HG02981 (cell line): ENCODE measurements around the gene ITGAX.

Source experiments
- ATAC-seq: cut with Tn5 transposase; IDR thresholded peaks from one replicate; pipeline ENCODE4 v1.9.1; 2021; ENCODE audit warnings: mild to moderate bottlenecking, moderate library complexity; ENCODE audit not compliant: unreplicated experiment

ITGAX gene

GRCh38 chr16:31347445-31347844, 7.5 kb upstream of the ITGAX start:
- ATAC-seq, result no peak

- no peak for ATAC-seq
Measured at GRCh38 chr16:31348579-31348978, 6.4 kb upstream of the ITGAX start.

DNA sequence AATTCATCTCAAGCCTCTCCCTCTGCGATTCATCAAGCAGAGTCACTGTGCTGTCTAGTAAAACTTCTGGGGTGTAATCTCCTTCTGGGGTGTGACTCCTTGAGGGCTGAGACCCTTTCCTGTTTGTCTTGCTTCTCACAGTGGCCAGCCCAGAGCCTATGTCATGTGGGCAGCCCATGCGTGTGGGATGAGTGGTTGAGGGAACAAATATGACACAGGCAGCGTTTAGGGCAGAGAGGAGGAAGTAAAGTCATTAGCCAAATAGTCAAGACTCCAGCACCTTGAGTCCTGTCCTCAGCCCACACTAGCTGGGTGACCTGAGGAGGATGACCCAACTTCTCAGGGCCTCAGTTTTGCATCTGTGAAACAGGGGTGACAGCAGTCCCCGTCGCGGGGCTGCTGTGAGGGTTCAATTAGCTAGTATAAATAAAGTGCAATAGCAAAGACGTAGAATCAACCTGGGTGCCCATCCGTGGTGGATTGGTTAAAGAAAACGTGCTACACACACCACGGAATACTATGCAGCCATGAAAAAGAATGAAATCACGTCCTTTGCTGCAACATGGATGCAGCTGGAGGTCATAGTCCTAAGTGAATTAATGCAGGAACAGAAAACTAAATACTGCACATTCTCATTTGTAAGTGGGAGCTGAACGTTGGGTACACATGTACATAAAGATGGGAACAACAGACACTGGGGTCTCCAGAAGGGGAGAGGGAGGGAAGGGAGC, 4.5 kb upstream of the ITGAX start:
- no peak for ATAC-seq

- no peak for ATAC-seq
Measured at GRCh38 chr16:31351246-31351941, 3.6 kb upstream of the ITGAX start.

DNA sequence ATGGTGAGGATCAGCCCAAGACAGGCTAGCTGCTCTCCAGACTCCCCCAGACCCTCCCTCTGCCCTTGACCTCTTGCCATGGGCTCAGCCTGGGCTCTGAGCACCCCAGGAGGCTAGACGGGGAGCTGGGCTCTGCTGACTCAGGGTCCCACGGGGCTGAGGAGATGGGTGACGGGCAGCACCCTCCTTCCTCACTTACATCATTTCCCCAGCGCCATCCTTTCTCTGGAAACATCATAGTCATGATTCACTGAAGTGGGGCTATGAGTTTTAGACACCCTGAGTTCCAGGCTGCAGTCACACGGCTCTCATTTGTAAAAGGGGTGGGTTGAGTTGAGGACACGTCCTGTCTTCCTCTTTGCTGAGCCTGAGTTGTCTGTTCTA, 3.0 kb upstream of the ITGAX start:
- no peak for ATAC-seq

DNA sequence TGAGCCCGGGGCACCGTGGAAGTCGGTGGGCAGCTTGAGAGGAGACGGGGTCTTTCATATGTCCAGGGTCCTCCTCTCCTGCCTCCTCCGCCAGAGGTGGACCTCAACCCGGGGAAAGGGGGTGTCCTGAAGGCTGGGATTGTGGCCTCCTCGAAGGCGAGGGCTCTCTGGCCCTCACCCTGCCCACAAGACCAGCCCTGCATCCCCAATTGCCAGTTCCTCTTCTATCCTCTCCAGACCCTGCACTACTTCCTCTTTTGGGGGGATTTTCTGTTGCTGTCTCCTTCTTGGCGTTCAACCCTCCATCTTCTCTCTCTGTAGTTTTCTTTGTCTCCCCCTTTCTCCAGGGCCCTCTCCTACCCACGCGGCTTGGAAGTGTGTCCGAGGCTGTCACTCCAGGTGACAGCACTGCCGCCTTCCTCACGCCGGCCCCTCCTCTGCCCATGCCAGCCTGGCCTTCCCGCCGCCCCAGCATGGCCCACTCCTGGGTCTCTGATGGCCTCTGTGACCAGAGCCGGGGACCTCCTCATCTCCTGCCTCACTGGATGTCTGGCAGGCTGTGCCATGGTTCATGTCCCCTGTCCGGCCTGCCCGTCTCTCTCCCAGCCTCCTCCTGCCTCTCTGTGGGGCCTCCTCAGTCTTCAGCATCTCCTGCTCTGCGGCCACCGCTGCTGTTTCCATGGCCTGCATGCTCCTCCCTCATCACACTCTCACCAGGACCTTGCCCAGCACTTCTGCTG, 2.4 kb upstream of the ITGAX start:
- no peak for ATAC-seq

- ATAC-seq, result no peak
Measured at GRCh38 chr16:31355431-31356100, 590 bp downstream of the ITGAX start.

GRCh38 chr16:31356566-31357323, 1.8 kb downstream of the ITGAX start:
- no peak for ATAC-seq

- ATAC-seq, result no peak
Measured at GRCh38 chr16:31357324-31358109, 2.5 kb downstream of the ITGAX start.

DNA sequence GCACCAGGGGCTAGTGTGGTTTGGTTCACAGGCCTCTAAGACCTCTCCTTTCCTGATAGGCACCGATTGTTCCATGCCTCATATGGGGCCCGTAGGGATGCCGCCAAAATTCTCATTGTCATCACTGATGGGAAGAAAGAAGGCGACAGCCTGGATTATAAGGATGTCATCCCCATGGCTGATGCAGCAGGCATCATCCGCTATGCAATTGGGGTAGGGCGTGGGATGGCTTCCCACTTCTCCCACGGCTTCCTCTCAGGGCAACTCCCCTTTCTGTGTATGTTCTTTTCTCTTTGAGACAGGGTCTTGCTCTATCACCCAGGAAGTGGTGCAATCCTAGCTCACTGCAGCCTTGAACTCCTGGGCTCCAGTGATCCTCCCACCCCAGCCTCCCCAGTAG, 5.3 kb downstream of the ITGAX start:
- no peak for ATAC-seq

DNA sequence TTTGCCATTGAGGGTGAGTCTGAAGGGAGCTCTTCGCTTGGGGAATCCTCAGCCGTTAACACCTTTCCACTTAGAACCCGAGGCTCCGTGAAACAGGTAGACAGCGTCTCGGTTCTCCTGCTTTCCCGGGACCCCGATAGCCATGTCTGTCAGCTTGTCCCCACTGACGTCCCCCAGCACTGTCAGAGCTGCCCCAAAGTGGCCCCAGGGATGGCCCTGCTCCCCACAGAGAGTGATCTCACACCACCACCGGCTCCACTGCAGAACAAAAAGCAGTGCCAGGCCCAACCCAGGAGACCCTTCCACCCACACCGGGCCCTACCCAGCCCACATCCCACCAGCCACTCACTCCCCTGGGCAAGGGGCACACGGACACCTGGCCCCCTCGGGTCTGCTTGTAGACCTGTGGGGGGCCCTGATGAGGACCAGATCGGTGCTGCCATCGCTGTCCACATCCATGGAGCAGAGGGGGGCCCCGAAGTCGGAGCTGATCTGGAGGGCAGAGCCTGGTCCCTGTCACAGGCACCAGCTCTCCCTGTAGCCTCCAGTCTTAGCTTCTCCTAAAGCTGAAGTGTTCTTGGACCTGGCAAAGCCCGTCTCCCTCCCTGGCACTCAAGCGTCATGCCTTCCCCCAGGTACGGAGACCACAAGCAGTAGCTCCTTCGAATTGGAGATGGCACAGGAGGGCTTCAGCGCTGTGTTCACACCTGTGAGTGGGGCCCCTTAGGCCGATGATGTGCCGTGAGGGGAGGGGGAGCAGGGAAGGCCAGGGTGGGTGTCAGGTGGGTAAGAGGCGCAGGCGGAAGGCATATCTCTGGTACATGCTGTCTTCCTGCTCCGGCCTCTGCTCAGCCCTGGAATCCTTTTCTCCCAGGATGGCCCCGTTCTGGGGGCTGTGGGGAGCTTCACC, 6.5 kb downstream of the ITGAX start:
- ATAC-seq, result no peak

DNA sequence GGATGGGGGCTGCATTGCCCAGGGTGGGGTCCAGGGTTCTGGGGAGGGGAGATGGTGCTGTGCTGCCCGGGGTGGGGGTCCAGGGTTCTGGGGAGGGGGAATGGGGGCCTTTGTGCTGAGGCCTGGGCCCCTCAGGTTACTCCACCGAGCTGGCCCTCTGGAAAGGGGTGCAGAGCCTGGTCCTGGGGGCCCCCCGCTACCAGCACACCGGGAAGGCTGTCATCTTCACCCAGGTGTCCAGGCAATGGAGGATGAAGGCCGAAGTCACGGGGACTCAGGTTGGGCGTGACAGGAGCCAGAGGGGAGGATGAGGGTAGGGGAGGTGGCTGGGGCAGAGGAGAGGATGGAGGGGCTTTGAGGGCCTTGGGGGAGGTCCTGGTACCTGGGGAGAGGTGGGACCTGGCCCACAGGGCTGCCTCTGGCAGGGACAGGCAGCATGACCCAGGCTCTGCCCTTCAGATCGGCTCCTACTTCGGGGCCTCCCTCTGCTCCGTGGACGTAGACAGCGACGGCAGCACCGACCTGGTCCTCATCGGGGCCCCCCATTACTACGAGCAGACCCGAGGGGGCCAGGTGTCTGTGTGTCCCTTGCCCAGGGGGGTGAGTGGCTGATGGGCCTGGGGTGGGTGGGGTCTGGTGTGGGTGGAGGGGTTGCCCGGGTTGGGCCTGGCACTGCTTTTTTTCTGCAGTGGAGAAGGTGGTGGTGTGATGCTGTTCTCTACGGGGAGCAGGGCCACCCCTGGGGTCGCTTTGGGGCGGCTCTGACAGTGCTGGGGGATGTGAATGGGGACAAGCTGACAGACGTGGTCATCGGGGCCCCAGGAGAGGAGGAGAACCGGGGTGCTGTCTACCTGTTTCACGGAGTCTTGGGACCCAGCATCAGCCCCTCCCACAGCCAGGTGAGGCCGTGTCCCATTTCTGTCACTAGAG, 7.8 kb downstream of the ITGAX start:
- ATAC-seq, result no peak

- no peak for ATAC-seq
Measured at GRCh38 chr16:31363721-31364120, 8.7 kb downstream of the ITGAX start.

GRCh38 chr16:31364421-31364820, 9.4 kb downstream of the ITGAX start:
- ATAC-seq, result no peak

DNA sequence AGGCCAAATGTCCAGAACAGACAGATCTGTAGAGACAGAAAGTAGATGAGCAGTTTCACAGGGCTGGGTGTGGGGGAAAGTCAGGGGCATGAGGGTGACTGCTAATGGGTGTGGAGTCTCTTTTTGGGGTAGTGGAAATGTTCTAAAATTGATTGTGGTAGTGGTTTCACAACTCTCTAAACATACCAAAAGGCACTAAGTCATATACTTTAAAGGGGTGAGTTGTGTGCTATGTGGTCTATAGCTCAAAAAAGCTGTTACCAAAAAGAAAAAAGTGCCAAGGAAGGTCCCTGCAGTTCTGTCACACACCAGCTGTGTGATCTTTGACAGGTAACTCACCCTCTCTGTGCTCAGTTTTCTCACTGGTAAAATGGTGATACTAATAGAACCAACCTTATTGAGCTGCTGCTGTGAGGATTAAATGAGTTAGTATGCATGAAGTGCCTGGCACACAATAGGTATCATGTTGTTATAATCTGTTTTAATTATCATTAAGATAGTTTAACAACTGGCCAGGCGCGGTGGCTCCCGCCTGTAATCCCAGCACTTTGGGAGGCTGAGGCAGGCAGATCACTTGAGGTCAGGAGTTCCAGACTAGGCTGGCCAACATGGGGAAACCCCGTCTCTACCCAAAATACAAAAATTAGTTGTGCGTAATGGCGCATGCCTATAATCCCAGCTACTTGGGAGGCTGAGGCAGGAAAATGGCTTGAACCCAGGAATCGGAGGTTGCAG, 10.3 kb downstream of the ITGAX start:
- no peak for ATAC-seq

DNA sequence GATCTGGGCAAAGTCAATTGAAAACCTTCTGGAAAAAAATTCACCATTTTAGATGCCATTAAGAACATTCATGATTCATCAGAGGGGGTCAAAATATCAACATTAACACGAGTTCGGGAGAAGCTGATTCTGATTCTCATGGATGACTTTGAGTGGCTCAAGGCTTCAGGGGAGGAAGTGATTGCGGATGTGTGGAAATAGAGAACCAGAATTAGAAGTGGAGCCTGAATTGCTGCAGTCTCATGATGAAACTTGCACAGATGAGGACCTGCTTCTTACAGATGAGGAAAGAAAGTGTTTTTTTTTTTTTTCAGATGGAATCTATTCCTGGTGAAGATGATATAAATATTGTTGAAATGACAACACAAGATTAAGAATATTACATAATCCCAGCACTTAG, 12.9 kb downstream of the ITGAX start:
- no peak for ATAC-seq

DNA sequence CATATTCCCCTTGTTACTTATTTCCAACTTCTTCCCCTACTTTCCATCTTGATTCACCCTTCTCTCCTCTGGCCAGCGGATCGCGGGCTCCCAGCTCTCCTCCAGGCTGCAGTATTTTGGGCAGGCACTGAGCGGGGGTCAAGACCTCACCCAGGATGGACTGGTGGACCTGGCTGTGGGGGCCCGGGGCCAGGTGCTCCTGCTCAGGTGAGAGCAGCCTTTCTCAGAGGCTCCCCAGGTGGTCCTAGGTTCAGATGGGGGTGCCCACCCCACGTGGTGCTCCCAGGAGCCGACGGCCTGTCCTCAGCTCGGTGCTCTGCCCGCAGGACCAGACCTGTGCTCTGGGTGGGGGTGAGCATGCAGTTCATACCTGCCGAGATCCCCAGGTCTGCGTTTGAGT, 16.0 kb downstream of the ITGAX start:
- no peak for ATAC-seq
